Liver (tissue), 9 donors: ENCODE data around the gene OR51E1. TPM values are rescaled to one million over a fixed set of nuclear protein-coding genes. Genes with fewer than 3 reads are reported as not detected.

Experiments
- DNase-seq: peaks from one replicate; pipeline ENCODE4 v3.0.0-alpha.2; 2017; ENCODE audit warnings: low spot score
- H3K27ac ChIP-seq, 2 donors: one replicate each; pipeline ENCODE4 v1.7.0; 2013; ENCODE audit warnings: inconsistent platforms in 2 of 2, low read length in 2 of 2, control low read depth in 1 of 2, low read depth in 1 of 2, mild to moderate bottlenecking in 1 of 2
- H3K27me3 ChIP-seq, 4 donors: one replicate each; pipeline versions ENCODE4 v1.6.1 to v1.7.0; 2013; ENCODE audit warnings: low read length in 3 of 4, inconsistent platforms in 1 of 4, mild to moderate bottlenecking in 1 of 4, moderate library complexity in 1 of 4; ENCODE audit not compliant: control insufficient read depth in 4 of 4, insufficient read depth in 4 of 4
- H3K36me3 ChIP-seq, 4 donors: one replicate each; pipeline versions ENCODE4 v1.6.1 to v1.7.0; 2013; ENCODE audit warnings: low read length in 3 of 4, mild to moderate bottlenecking in 3 of 4, low read depth in 1 of 4, moderate library complexity in 1 of 4; ENCODE audit not compliant: control insufficient read depth in 4 of 4, insufficient read depth in 3 of 4
- H3K4me1 ChIP-seq, 4 donors: one replicate each; pipeline versions ENCODE4 v1.6.1 to v1.7.0; 2013; ENCODE audit warnings: low read length in 3 of 4, mild to moderate bottlenecking in 3 of 4, moderate library complexity in 1 of 4; ENCODE audit not compliant: control insufficient read depth in 4 of 4, insufficient read depth in 4 of 4
- H3K4me3 ChIP-seq, 3 donors: one replicate each; pipeline versions ENCODE4 v1.6.1 to v1.7.0; 2013; ENCODE audit warnings: low read length in 3 of 3, control low read depth in 1 of 3, low read depth in 1 of 3, mild to moderate bottlenecking in 1 of 3
- H3K9ac ChIP-seq, 2 donors: one replicate each; pipeline ENCODE4 v1.7.0; 2013; ENCODE audit warnings: low read length in 2 of 2, mild to moderate bottlenecking in 2 of 2, moderate library complexity in 2 of 2, control low read depth in 1 of 2, low read depth in 1 of 2
- H3K9me3 ChIP-seq, 4 donors: one replicate each; pipeline versions ENCODE4 v1.6.1 to v1.7.0; 2013; ENCODE audit warnings: low read length in 3 of 4; ENCODE audit not compliant: control insufficient read depth in 4 of 4
- EGR1 ChIP-seq, 2 donors: IDR thresholded peaks; 2 replicates each; pipeline ENCODE4 v1.6.1; 2016 to 2018; ENCODE audit warnings: antibody characterized with exemption in 2 of 2, low read depth in 2 of 2
- FOXA1 ChIP-seq: IDR thresholded peaks from 2 replicates; pipeline ENCODE4 v1.6.1; 2016; ENCODE audit warnings: antibody characterized with exemption
- FOXA2 ChIP-seq: IDR thresholded peaks from 2 replicates; pipeline ENCODE4 v1.6.1; 2016; ENCODE audit warnings: antibody characterized with exemption
- GABPA ChIP-seq, 2 donors: IDR thresholded peaks in 1 of 2; conservative IDR thresholded peaks in 1 of 2; 2 replicates each; pipeline ENCODE4 v1.6.1; 2016; ENCODE audit warnings: antibody characterized with exemption in 2 of 2, mild to moderate bottlenecking in 1 of 2, moderate library complexity in 1 of 2
- HNF4A ChIP-seq, 2 donors: conservative IDR thresholded peaks; 2 replicates each; pipeline ENCODE4 v1.6.1; 2016; ENCODE audit warnings: antibody characterized with exemption in 2 of 2, mild to moderate bottlenecking in 2 of 2
- HNF4G ChIP-seq: IDR thresholded peaks from 2 replicates; pipeline ENCODE4 v1.6.1; 2016; ENCODE audit warnings: antibody characterized with exemption
- JUND ChIP-seq, 2 donors: IDR thresholded peaks; 2 replicates each; pipeline ENCODE4 v1.6.1; 2016; ENCODE audit warnings: antibody characterized with exemption in 2 of 2
- RAD21 ChIP-seq, 2 donors: IDR thresholded peaks; 2 replicates each; pipeline ENCODE4 v1.6.1; 2016; ENCODE audit warnings: antibody characterized with exemption in 2 of 2, mild to moderate bottlenecking in 2 of 2
- REST ChIP-seq: IDR thresholded peaks from 2 replicates; pipeline ENCODE4 v1.6.1; 2016; ENCODE audit warnings: antibody characterized with exemption, mild to moderate bottlenecking
- RXRA ChIP-seq, 2 donors: IDR thresholded peaks; 2 replicates each; pipeline ENCODE4 v1.6.1; 2017 to 2018; ENCODE audit warnings: antibody characterized with exemption in 2 of 2, mild to moderate bottlenecking in 1 of 2
- SP1 ChIP-seq: IDR thresholded peaks from 2 replicates; pipeline ENCODE4 v1.6.1; 2018; ENCODE audit warnings: antibody characterized with exemption, mild to moderate bottlenecking
- TAF1 ChIP-seq: conservative IDR thresholded peaks from 2 replicates; pipeline ENCODE4 v1.6.1; 2016; ENCODE audit warnings: antibody characterized with exemption, mild to moderate bottlenecking
- YY1 ChIP-seq: IDR thresholded peaks from 2 replicates; pipeline ENCODE4 v1.6.1; 2016; ENCODE audit warnings: antibody characterized with exemption, mild to moderate bottlenecking
- ZBTB33 ChIP-seq: IDR thresholded peaks from 2 replicates; pipeline ENCODE4 v1.6.1; 2016; ENCODE audit warnings: antibody characterized with exemption
- WGBS: extraction: QIAGEN DNeasy Blood & Tissue Kit; methylation state at CpG from one replicate; pipeline ENCODE4 v1.1.7; 2013; 5-methylcytosine and 5-hydroxymethylcytosine counted together
- polyA plus RNA-seq, 2 donors: library from polyadenylated mRNA; stranded (reverse) in 1 of 2; unstranded in 1 of 2; fragments of 200-250 nt in 1 of 2; fragments of >200 nt in 1 of 2; fragmentation: Nextera tagmentation in 1 of 2; extraction: Ambion mirVana in 1 of 2; gene quantifications; one replicate each; pipeline versions ENCODE4 v1.2.1 to v1.2.3, GENCODE V29; 2013 to 2015
- total RNA-seq, 2 donors: library from RNA; depleted of rRNA; stranded (reverse); fragments of >200 nt; gene quantifications; one replicate each; pipeline ENCODE4 v1.2.3, GENCODE V29; 2014
- TF ChIP-seq, protein P1 (sequence below): IDR thresholded peaks from 2 replicates; pipeline ENCODE4 v1.6.1; 2016; ENCODE audit warnings: antibody characterized with exemption
- TF ChIP-seq, protein P2 (sequence below): fragments of 150-350 bp; IDR thresholded peaks from 2 replicates; pipeline ENCODE4 v1.5.1; 2017; ENCODE audit warnings: improper control_type of control experiment, low read depth, low read length; ENCODE audit not compliant: missing input control
- donor health status: healthy.
- donor health status: healthy.
- donor health status: healthy.
- donor health status: healthy.
- donor health status: healthy.

OR51E1 gene
- total and polyA plus RNA-seq, 4 donors, result 0.05 to 0.08 TPM; not detected in 2

GRCh38 chr11:4658629-4659445 lies 15.1 kb downstream of the OR51E1 start:
- Histone ChIP-seq H3K27me3 (peaks cover 0 to 9% (median 0%) of the 10 kb centered on the region in 4 donors), H3K9ac (no peak overlapping the region), H3K27ac (no peak overlapping the region), H3K4me3 (no peak overlapping the region), H3K9me3 (no peaks in the 10 kb centered on the region), H3K4me1 (no peaks in the 10 kb centered on the region), H3K36me3 (no peaks in the 10 kb centered on the region)
- no peak for TF ChIP-seq HNF4A (conservative IDR thresholded peaks at IDR 0.05)
- no peak for DNase-seq
- 61% methylated on average over 5 of the region's 5 CpGs for WGBS

- Histone ChIP-seq H3K4me3 (no peak overlapping the region), H3K9me3 (no peaks in the 10 kb centered on the region), H3K9ac (no peak overlapping the region), H3K27ac (no peak overlapping the region), H3K4me1 (no peaks in the 10 kb centered on the region), H3K36me3 (no peaks in the 10 kb centered on the region), H3K27me3 (peaks cover 0 to 9% (median 0%) of the 10 kb centered on the region in 4 donors)
- DNase-seq, result no peak
- TF ChIP-seq RAD21 (IDR thresholded peaks at IDR 0.05), result no peak
- WGBS, result 86% methylated on average over 6 of the region's 6 CpGs
These were observed 19.1 kb downstream of the OR51E1 start for GRCh38 chr11:4662876-4663275.

DNA sequence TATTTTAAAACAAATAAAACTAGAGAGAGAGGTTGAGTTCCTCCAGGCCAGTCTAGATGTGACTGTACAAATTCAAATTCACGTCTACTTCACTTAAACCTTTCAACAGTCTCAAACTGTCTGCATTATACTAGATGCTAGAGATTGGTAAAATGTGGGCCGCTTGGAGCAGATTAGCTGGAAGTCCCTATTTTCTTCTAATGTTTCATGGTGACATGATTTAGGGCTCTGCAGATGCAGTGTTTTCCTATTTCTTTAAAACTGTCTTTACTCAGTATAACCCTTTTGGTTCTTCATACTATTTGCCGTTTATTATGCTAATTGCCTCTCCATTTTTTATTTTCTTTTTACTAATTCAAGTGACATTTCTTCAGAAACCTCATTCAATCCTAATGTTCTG lies 20.4 kb downstream of the OR51E1 start:
- H3K36me3 ChIP-seq, result no peaks in the 10 kb centered on the region

DNA sequence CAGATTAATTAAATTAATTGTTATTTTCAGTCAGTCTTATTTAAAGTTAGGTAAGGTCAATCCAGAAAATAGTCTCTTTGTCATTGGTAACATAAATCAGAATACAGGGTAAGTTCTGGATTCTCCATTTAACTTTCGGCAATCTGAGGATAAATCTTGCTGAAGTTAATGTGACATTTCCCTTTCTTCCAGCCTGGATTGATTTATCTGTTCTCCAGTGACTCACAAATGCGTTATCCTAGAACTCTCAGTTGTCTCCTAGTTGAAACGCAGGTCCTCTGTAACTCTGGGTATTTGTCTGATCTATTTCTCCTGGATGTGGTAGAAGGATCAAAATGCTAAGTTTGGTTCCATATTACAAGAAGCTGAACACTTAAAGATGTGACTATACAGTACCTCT lies 21.0 kb downstream of the OR51E1 start:
- no peaks in the 10 kb centered on the region for H3K9me3 ChIP-seq
- peaks cover 0 to 4% (median 0%) of the 10 kb centered on the region in 4 donors for H3K27me3 ChIP-seq
- no peaks in the 10 kb centered on the region for H3K36me3 ChIP-seq
- H3K4me1 ChIP-seq, result no peaks in the 10 kb centered on the region
- 74% methylated on average over 3 of the region's 3 CpGs for WGBS
- no peak overlapping the region for H3K4me3 ChIP-seq
- no peak for DNase-seq
- no peak overlapping the region for H3K27ac ChIP-seq
- no peak overlapping the region for H3K9ac ChIP-seq
- TF ChIP-seq, protein P1, sequence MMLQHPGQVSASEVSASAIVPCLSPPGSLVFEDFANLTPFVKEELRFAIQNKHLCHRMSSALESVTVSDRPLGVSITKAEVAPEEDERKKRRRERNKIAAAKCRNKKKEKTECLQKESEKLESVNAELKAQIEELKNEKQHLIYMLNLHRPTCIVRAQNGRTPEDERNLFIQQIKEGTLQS, result no peak
- TF ChIP-seq REST (no peak), FOXA1 (no peak), ZBTB33 (no peak), GABPA (IDR thresholded peaks at IDR 0.05 in 1 of 2, conservative IDR thresholded peaks at IDR 0.05 in 1 of 2) (no peak), SP1 (no peak), HNF4G (no peak), RXRA (IDR thresholded peaks at IDR 0.05) (no peak), TAF1 (no peak)
- TF ChIP-seq, protein P2, sequence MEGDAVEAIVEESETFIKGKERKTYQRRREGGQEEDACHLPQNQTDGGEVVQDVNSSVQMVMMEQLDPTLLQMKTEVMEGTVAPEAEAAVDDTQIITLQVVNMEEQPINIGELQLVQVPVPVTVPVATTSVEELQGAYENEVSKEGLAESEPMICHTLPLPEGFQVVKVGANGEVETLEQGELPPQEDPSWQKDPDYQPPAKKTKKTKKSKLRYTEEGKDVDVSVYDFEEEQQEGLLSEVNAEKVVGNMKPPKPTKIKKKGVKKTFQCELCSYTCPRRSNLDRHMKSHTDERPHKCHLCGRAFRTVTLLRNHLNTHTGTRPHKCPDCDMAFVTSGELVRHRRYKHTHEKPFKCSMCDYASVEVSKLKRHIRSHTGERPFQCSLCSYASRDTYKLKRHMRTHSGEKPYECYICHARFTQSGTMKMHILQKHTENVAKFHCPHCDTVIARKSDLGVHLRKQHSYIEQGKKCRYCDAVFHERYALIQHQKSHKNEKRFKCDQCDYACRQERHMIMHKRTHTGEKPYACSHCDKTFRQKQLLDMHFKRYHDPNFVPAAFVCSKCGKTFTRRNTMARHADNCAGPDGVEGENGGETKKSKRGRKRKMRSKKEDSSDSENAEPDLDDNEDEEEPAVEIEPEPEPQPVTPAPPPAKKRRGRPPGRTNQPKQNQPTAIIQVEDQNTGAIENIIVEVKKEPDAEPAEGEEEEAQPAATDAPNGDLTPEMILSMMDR, result no peak

More for the DNA sequence above, 20.4 kb downstream of the OR51E1 start:
- no peak for TF ChIP-seq FOXA2
- TF ChIP-seq JUND (IDR thresholded peaks at IDR 0.05), result no peak
- TF ChIP-seq YY1, result no peak
- no peak for TF ChIP-seq SP1
- TF ChIP-seq GABPA (IDR thresholded peaks at IDR 0.05 in 1 of 2, conservative IDR thresholded peaks at IDR 0.05 in 1 of 2), result no peak
- TF ChIP-seq RXRA (IDR thresholded peaks at IDR 0.05), result no peak
- no peak for TF ChIP-seq EGR1 (IDR thresholded peaks at IDR 0.05; ENCODE audit: low read depth in 2 of 2)
- TF ChIP-seq, protein P1, result no peak
- TF ChIP-seq FOXA1, result no peak
- no peak for DNase-seq
- Histone ChIP-seq H3K27ac (no peak overlapping the region), H3K27me3 (peaks cover 0 to 4% (median 0%) of the 10 kb centered on the region in 4 donors), H3K9ac (no peak overlapping the region), H3K4me1 (no peaks in the 10 kb centered on the region), H3K4me3 (no peak overlapping the region), H3K9me3 (no peaks in the 10 kb centered on the region)
- WGBS, result 83% methylated on average over 3 of the region's 3 CpGs
